GM06990 (cell line): Measurements from ENCODE around the gene HOXA1.

Experiments
- DNase-seq: peaks from one replicate; pipeline ENCODE4 v3.0.0-alpha.2; 2011; ENCODE audit not compliant: insufficient read length; ENCODE audit errors: extremely low read depth
- H3K27me3 ChIP-seq: replicated peaks from 2 replicates; pipeline ENCODE4 v1.6.0; 2011; ENCODE audit warnings: low read length; ENCODE audit not compliant: control insufficient read depth, insufficient read depth
- H3K36me3 ChIP-seq: 2 replicates; pipeline ENCODE4 v1.5.1; 2011; ENCODE audit warnings: low read length; ENCODE audit not compliant: control insufficient read depth, insufficient read depth
- H3K4me3 ChIP-seq: replicated peaks from 2 replicates; pipeline ENCODE4 v1.5.1; 2011; ENCODE audit warnings: low read depth, mild to moderate bottlenecking, control low read depth, low read length
- TF ChIP-seq, protein P1 (sequence below): IDR thresholded peaks from 2 replicates; pipeline ENCODE4 v1.5.1; 2011; ENCODE audit warnings: low read length, control low read depth, mild to moderate bottlenecking, inconsistent platforms; ENCODE audit not compliant: insufficient read depth, poor library complexity, severe bottlenecking

The HOXA1 gene

GRCh38 chr7:27124096-27124901 lies 28.5 kb upstream of the HOXA1 start:
- H3K4me3 ChIP-seq = no peak overlapping the region
- no peaks in the 10 kb centered on the region for H3K36me3 ChIP-seq
- no peaks in the 10 kb centered on the region for H3K27me3 ChIP-seq
- no peak for DNase-seq
- TF ChIP-seq, protein P1, sequence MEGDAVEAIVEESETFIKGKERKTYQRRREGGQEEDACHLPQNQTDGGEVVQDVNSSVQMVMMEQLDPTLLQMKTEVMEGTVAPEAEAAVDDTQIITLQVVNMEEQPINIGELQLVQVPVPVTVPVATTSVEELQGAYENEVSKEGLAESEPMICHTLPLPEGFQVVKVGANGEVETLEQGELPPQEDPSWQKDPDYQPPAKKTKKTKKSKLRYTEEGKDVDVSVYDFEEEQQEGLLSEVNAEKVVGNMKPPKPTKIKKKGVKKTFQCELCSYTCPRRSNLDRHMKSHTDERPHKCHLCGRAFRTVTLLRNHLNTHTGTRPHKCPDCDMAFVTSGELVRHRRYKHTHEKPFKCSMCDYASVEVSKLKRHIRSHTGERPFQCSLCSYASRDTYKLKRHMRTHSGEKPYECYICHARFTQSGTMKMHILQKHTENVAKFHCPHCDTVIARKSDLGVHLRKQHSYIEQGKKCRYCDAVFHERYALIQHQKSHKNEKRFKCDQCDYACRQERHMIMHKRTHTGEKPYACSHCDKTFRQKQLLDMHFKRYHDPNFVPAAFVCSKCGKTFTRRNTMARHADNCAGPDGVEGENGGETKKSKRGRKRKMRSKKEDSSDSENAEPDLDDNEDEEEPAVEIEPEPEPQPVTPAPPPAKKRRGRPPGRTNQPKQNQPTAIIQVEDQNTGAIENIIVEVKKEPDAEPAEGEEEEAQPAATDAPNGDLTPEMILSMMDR = no peak

DNA sequence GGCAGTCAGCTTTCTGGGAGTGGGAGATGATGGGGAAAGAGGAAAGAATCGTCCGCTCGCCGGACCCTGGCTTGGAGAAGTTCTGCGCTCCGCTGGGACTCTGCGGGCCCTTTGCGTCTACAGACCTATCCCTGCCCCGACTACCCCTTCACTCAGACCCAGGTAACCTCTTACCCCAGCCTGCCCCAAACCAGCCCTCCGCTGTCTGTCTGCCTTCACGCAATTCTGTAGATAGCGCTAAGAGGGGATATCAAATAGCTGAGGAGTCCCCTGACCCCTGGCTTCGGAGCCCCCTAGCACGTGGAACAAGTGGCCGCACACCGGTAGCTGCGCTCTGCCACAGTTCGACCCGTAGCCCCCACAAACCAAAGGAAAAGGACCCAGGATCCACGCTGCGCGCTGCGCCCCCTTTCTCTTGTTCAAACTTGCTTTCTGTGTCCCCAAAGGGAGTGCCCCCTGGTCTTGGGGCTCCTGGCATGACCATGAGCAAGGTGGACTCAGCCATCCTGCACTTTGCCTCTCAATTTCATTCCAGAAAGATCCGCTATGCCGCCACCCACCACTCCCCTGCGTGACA lies 27.8 kb upstream of the HOXA1 start:
- TF ChIP-seq, protein P1 = no peak
- no peaks in the 10 kb centered on the region for H3K36me3 ChIP-seq
- H3K4me3 ChIP-seq = no peak overlapping the region
- no peaks in the 10 kb centered on the region for H3K27me3 ChIP-seq
- no peak for DNase-seq

GRCh38 chr7:27123007-27123476 lies 27.2 kb upstream of the HOXA1 start:
- Histone ChIP-seq H3K36me3 (no peaks in the 10 kb centered on the region), H3K27me3 (no peaks in the 10 kb centered on the region), H3K4me3 (no peak overlapping the region)
- no peak for DNase-seq
- TF ChIP-seq, protein P1 = no peak

GRCh38 chr7:27122077-27122910 lies 26.5 kb upstream of the HOXA1 start:
- no peaks in the 10 kb centered on the region for H3K27me3 ChIP-seq
- DNase-seq = no peak
- no peak overlapping the region for H3K4me3 ChIP-seq
- no peaks in the 10 kb centered on the region for H3K36me3 ChIP-seq
- TF ChIP-seq, protein P1 = no peak

DNA sequence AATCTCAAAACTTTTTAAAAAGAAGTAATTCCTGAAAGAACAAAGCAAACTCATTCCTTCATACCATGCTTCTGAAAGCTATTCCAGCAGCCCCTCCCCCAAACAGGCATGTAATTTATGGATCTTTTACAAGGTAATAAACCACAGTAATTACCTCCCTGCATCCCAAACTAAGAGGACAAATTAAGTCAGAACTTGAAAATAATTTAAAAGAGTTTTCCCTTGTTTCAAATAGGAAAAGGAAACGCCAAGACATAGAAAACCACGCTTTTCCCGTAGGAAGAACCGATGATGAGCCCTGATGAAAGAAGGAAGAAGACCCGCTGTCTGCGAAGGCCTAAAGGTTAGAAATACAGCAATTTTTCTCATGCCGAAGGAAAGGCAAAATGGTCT lies 25.9 kb upstream of the HOXA1 start:
- no peak for DNase-seq
- TF ChIP-seq, protein P1 = no peak
- Histone ChIP-seq H3K36me3 (no peaks in the 10 kb centered on the region), H3K27me3 (no peaks in the 10 kb centered on the region), H3K4me3 (no peak overlapping the region)
